Endodermal cell (in vitro differentiated cells): ENCODE measurements around the gene COQ8A. TPM values are rescaled to one million over a fixed set of nuclear protein-coding genes. Genes with fewer than 3 reads are reported as not detected.

Experiments used
- DNase-seq: peaks from one replicate; pipeline ENCODE4 v3.0.0-alpha.2; 2017
- H3K27ac ChIP-seq: 2 replicates; pipeline ENCODE4 v1.5.1; 2013; ENCODE audit warnings: mild to moderate bottlenecking, low read depth, low read length, moderate library complexity
- H3K27me3 ChIP-seq: 2 replicates; pipeline ENCODE4 v1.6.1; 2013; ENCODE audit warnings: mild to moderate bottlenecking, low read length, moderate library complexity; ENCODE audit not compliant: insufficient read depth, control insufficient read depth, poor library complexity, severe bottlenecking
- H3K36me3 ChIP-seq: 2 replicates; pipeline ENCODE4 v1.7.0; 2013; ENCODE audit warnings: mild to moderate bottlenecking, low read length, moderate library complexity; ENCODE audit not compliant: control insufficient read depth, insufficient read depth
- H3K4me1 ChIP-seq: one replicate; pipeline ENCODE4 v1.7.0; 2013; ENCODE audit warnings: low read length; ENCODE audit not compliant: control insufficient read depth, insufficient read depth
- H3K4me3 ChIP-seq: 2 replicates; pipeline ENCODE4 v1.5.1; 2013; ENCODE audit warnings: mild to moderate bottlenecking, low read length, moderate library complexity
- H3K9ac ChIP-seq: 2 replicates; pipeline ENCODE4 v1.6.1; 2013; ENCODE audit warnings: mild to moderate bottlenecking, low read length, moderate library complexity; ENCODE audit not compliant: poor library complexity, severe bottlenecking; ENCODE audit errors: extremely low read depth
- H3K9me3 ChIP-seq: 2 replicates; pipeline ENCODE4 v1.6.1; 2013; ENCODE audit warnings: mild to moderate bottlenecking, low read length, moderate library complexity; ENCODE audit not compliant: control insufficient read depth
- H3K27ac Mint-ChIP-seq: 2 replicates; pipeline ENCODE4 v1.8.0; 2020; ENCODE audit warnings: mixed read lengths
- H3K27me3 Mint-ChIP-seq: 2 replicates; pipeline ENCODE4 v1.8.0; 2021; ENCODE audit warnings: mild to moderate bottlenecking, mixed read lengths; ENCODE audit not compliant: insufficient read depth
- H3K36me3 Mint-ChIP-seq: 2 replicates; pipeline ENCODE4 v1.8.0; 2020; ENCODE audit warnings: low read depth, mixed read lengths
- H3K4me1 Mint-ChIP-seq: 2 replicates; pipeline ENCODE4 v1.8.0; 2020; ENCODE audit warnings: mixed read lengths
- H3K4me3 Mint-ChIP-seq: 2 replicates; pipeline ENCODE4 v1.8.0; 2020; ENCODE audit warnings: mild to moderate bottlenecking, moderate library complexity, mixed read lengths
- H3K9me3 Mint-ChIP-seq: 2 replicates; pipeline ENCODE4 v1.8.0; 2020; ENCODE audit warnings: mild to moderate bottlenecking, mixed read lengths
- WGBS, 2 experiments: methylation state at CpG; one replicate each; pipeline versions ENCODE4 v1.1.5 to v1.1.7; 2013; ENCODE audit warnings: missing lambda C conversion rate in 2 of 2, mixed read lengths in 1 of 2; ENCODE audit not compliant: insufficient coverage in 1 of 2, insufficient read length in 1 of 2; 5-methylcytosine and 5-hydroxymethylcytosine counted together
- total RNA-seq, 2 donors: library from RNA; stranded (reverse); fragmentation: NEBNext Ultra II Directional in 1 of 2; extraction: Animal tissue kit (Norgen Biotek cat#: 25700) in 1 of 2; gene quantifications; 2 replicates in 1 of 2; 3 replicates in 1 of 2; pipeline ENCODE4 v1.2.1, GENCODE V29; 2021
- TF ChIP-seq, protein P1 (sequence below): fragments of 200-600 bp; sonication (generic); conservative IDR thresholded peaks from 2 replicates; pipeline ENCODE4 v1.5.0; 2021; ENCODE audit warnings: antibody characterized with exemption, mild to moderate bottlenecking

COQ8A gene
- total RNA-seq, 2 donors from 2014 or later, result 6.6 to 14.9 TPM

- H3K27me3 ChIP-seq, result peaks cover 42% of the 10 kb centered on the region
- 73 to 80% methylated on average over 5 to 6 of the region's 6 CpGs for WGBS, 2 experiments
- no peaks in the 10 kb centered on the region for H3K36me3 ChIP-seq
- DNase-seq, result no peak
- Mint-ChIP-seq H3K4me3 (peak overlapping the region; percentile 63), H3K9me3 (peaks cover 2% of the 10 kb centered on the region), H3K4me1 (peaks cover 22% of the 10 kb centered on the region), H3K36me3 (no peaks in the 10 kb centered on the region), H3K27me3 (peaks cover 44% of the 10 kb centered on the region), H3K27ac (no peak overlapping the region)
- peak overlapping the region; percentile 76 for H3K4me3 ChIP-seq
- TF ChIP-seq, protein P1, sequence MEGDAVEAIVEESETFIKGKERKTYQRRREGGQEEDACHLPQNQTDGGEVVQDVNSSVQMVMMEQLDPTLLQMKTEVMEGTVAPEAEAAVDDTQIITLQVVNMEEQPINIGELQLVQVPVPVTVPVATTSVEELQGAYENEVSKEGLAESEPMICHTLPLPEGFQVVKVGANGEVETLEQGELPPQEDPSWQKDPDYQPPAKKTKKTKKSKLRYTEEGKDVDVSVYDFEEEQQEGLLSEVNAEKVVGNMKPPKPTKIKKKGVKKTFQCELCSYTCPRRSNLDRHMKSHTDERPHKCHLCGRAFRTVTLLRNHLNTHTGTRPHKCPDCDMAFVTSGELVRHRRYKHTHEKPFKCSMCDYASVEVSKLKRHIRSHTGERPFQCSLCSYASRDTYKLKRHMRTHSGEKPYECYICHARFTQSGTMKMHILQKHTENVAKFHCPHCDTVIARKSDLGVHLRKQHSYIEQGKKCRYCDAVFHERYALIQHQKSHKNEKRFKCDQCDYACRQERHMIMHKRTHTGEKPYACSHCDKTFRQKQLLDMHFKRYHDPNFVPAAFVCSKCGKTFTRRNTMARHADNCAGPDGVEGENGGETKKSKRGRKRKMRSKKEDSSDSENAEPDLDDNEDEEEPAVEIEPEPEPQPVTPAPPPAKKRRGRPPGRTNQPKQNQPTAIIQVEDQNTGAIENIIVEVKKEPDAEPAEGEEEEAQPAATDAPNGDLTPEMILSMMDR, result no peak
- no peak overlapping the region for H3K9ac ChIP-seq
- no peak overlapping the region for H3K27ac ChIP-seq
- H3K4me1 ChIP-seq, result peaks cover 5% of the 10 kb centered on the region
- H3K9me3 ChIP-seq, result no peaks in the 10 kb centered on the region
Measured at GRCh38 chr1:226940806-226941067, 643 bp downstream of the COQ8A start.

- peaks cover 5% of the 10 kb centered on the region for H3K4me1 ChIP-seq
- H3K27me3 ChIP-seq, result peaks cover 56% of the 10 kb centered on the region
- 88 to 100% methylated on average over 1 to 3 of the region's 3 CpGs for WGBS, 2 experiments
- Mint-ChIP-seq H3K36me3 (no peaks in the 10 kb centered on the region), H3K4me1 (peaks cover 32% of the 10 kb centered on the region), H3K4me3 (no peak overlapping the region), H3K9me3 (no peaks in the 10 kb centered on the region), H3K27ac (no peak overlapping the region), H3K27me3 (peaks cover 59% of the 10 kb centered on the region)
- no peak overlapping the region for H3K4me3 ChIP-seq
- TF ChIP-seq, protein P1, result no peak
- H3K27ac ChIP-seq, result no peak overlapping the region
- no peaks in the 10 kb centered on the region for H3K36me3 ChIP-seq
- H3K9me3 ChIP-seq, result no peaks in the 10 kb centered on the region
- H3K9ac ChIP-seq, result no peak overlapping the region
- DNase-seq, result no peak
Measured at GRCh38 chr1:226942392-226942791, 2.3 kb downstream of the COQ8A start.

DNA sequence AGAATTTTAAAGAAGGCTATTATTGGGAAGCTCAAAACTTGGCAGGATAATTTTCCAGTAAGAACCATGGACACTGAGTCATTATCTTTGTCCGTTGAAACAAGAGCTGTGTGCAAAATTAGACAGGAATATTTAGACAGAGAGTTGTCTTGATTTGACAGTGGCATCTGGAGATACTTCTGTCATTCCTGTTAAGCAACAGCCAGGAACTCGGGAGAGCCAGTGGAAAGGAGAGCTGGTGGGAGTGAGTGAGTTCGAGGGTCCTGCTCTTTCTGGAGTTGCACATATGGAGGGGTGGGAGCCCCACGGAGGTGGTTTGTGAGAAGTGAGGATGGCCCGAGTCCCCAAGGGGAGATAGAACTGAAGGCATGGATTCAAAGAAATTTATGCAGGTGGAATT, 3.1 kb downstream of the COQ8A start:
- peak; percentile 20 for DNase-seq
- Mint-ChIP-seq H3K36me3 (peaks cover under 1% of the 10 kb centered on the region), H3K4me3 (no peak overlapping the region), H3K9me3 (peaks cover 3% of the 10 kb centered on the region), H3K27me3 (peaks cover 62% of the 10 kb centered on the region), H3K4me1 (peaks cover 32% of the 10 kb centered on the region), H3K27ac (no peak overlapping the region)
- Histone ChIP-seq H3K9ac (no peak overlapping the region), H3K4me1 (peaks cover 5% of the 10 kb centered on the region), H3K9me3 (peaks cover 4% of the 10 kb centered on the region), H3K4me3 (no peak overlapping the region), H3K36me3 (no peaks in the 10 kb centered on the region), H3K27me3 (peaks cover 57% of the 10 kb centered on the region), H3K27ac (no peak overlapping the region)
- 87 to 94% methylated on average over 3 to 5 of the region's 5 CpGs for WGBS, 2 experiments
- TF ChIP-seq, protein P1, result no peak
